Erythroblast (primary cell): ENCODE data around the gene UBXN7.

Source experiments
- GATA1 ChIP-seq: IDR thresholded peaks from 2 replicates; pipeline ENCODE4 v1.6.1; 2011; ENCODE audit warnings: low read depth, mild to moderate bottlenecking, control low read depth, low read length, moderate library complexity
- POLR2A ChIP-seq: IDR thresholded peaks from 2 replicates; pipeline ENCODE4 v1.6.1; 2011; ENCODE audit warnings: mild to moderate bottlenecking, low read length

GRCh38 chr3:196397941-196398340, 34.3 kb downstream of the UBXN7 start:
- TF ChIP-seq POLR2A (no peak), GATA1 (no peak)
